Measurements from ENCODE around the gene MESD. TPM values are rescaled to one million over a fixed set of nuclear protein-coding genes. Genes with fewer than 3 reads are reported as not detected.
A peak's percentile ranks its signal among the peaks of the same experiment; 100 is the strongest.

MESD gene
- total RNA-seq, 6 experiments from 2014 or later, result 31.8 to 42.1 (median 38.3) TPM

DNA sequence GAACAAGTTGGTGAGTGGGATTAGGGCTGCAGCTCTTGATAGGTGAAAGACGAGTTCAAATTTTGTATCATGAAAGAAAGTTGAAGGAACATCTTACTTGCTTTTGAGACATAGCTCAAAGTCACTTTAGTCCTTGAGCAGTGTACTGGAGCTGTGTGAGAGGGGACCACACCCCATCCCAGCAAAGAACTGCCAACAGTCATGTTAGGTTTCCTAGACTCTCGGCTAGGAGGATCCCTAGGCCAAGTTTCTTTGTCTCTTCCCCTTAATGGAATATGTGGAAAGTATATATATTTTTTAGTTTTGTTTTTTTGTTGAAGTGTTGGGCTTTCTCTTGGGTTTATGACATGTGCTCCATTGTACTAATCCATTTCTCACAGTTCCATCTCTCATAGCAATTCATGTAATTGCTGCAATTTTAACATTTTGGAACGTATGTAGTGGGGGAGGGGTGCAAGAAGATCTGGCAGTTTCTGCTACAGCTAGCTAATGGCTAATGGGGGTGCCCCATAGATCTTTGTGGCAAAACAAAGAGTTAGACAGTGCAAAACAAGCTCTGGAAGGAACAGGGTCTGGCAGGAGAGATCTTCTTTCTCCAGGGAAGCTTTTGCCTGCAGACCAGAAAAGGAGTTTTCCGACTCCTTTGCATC, 36.2 kb upstream of the MESD start:
- H3K27ac Mint-ChIP-seq, result no peak overlapping the region
- H3K4me1 Mint-ChIP-seq (ENCODE audit: low read depth), result peaks cover 63% of the 10 kb centered on the region
- H3K4me3 Mint-ChIP-seq, result no peak overlapping the region
- H3K9me3 Mint-ChIP-seq, result peaks cover 12% of the 10 kb centered on the region
- peaks cover 17% of the 10 kb centered on the region for H3K36me3 Mint-ChIP-seq (ENCODE audit: low read depth)
- no peak for DNase-seq
- TF ChIP-seq CTCF (IDR thresholded peaks at IDR 0.05), result no peak
- peaks cover 2% of the 10 kb centered on the region; the same call in 1 of the 2 replicates for H3K27me3 Mint-ChIP-seq (ENCODE audit: insufficient read depth)

DNA sequence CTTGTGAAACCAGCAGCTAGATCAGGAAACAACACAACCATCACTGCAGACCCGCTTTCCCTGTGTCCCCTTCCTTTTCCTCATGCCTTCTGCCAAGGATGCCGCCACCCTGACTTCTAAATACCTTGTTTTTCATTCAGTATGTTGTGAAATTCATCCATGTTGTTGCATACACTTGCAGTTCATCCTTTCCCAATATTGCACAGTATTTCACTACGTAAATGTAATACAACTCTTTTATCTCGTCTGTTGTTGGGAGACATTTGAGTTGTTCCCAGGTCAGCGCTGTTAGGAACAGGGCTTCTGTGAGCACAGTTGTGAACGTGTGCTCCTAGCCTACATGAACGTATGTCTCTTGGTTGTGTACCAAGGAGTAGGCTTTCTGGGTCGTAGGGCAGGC, 35.3 kb upstream of the MESD start:
- peak overlapping the region; percentile 99 for H3K27ac Mint-ChIP-seq
- no peak for TF ChIP-seq CTCF (IDR thresholded peaks at IDR 0.05)
- H3K4me1 Mint-ChIP-seq (ENCODE audit: low read depth), result peaks cover 67% of the 10 kb centered on the region
- H3K9me3 Mint-ChIP-seq, result peaks cover 6% of the 10 kb centered on the region
- no peak for DNase-seq
- peaks cover 12% of the 10 kb centered on the region for H3K36me3 Mint-ChIP-seq (ENCODE audit: low read depth)
- no peak overlapping the region for H3K4me3 Mint-ChIP-seq
- peaks cover 2% of the 10 kb centered on the region for H3K27me3 Mint-ChIP-seq (ENCODE audit: insufficient read depth)

DNA sequence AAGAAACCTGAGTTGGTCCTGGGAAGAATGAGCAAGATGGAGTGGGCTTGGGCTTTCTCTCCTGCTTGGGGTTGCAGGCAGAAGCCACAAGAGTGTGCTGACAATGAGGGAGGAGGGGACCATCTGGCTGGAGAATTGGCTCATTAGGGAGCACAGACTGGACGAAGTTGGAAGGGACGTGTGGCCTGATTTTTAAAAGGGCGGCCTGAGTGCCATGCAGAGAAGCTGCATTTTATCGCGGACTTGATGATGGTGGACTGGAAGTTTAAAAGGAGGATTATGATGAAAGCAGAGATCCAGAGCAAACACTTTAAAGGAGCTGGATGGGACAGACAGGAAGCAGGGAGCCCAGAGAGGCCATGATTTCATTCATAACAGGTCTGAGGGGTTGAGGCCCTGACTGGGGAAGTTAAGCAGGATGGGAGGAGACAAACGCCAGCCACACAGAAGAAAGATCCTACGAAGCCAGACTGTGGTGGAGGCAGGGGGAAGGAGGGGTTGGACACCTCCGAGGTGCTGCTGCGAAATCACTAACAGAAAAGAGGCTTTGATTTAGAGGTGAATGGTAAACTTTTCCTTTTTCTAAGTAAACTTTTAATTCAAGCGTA, 34.8 kb upstream of the MESD start:
- H3K27ac Mint-ChIP-seq, result peak overlapping the region; percentile 99
- peaks cover 64% of the 10 kb centered on the region for H3K4me1 Mint-ChIP-seq (ENCODE audit: low read depth)
- peak overlapping the region; percentile 82 for H3K4me3 Mint-ChIP-seq
- no peaks in the 10 kb centered on the region; the same call in 1 of the 2 replicates for H3K27me3 Mint-ChIP-seq (ENCODE audit: insufficient read depth)
- no peak for DNase-seq
- no peak for TF ChIP-seq CTCF (IDR thresholded peaks at IDR 0.05)
- peaks cover under 1% of the 10 kb centered on the region; the same call in 1 of the 2 replicates for H3K9me3 Mint-ChIP-seq
- H3K36me3 Mint-ChIP-seq (ENCODE audit: low read depth), result peaks cover 6% of the 10 kb centered on the region

DNA sequence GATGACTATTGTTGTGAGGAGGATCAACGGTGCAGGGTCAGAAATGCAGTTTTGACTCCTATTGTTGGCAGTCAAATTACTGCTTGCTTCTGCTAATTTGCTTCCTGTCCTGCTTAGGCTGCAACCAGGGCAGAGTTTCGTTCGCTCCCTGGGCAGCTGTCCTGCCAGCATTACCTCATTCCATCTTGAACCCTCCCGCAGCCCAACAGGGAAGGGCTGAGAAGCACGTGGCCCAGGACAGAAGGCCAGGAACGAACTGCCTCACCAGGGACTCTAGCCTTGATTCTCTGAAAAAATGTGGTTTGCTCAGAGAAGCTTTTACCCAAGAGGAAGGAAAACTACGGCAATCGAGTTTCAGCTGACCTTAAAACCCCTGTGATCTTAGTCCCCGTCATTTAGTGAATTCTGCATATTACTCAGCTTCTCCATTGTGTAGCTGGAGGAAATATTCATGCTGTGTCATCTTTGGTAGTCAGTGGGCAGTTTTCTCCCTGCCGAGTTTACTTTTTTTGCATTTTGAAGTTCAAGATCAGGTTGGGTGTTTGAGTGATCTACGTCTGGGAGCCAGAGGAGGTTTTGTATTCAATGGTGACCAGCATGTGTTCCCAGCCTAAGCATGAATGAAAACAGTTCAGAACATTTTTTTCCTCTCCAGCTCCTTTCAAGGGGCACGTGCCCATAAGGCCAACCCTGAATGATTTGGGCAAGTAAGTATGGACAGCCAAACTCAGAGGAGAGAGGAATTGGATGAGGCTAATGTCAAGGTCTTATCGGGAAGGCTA, 34.1 kb upstream of the MESD start:
- Mint-ChIP-seq H3K9me3 (no peaks in the 10 kb centered on the region), H3K27ac (peak overlapping the region; percentile 99), H3K27me3 (ENCODE audit: insufficient read depth) (no peaks in the 10 kb centered on the region; the same call in 1 of the 2 replicates), H3K4me1 (ENCODE audit: low read depth) (peaks cover 57% of the 10 kb centered on the region), H3K4me3 (peak overlapping the region; percentile 82), H3K36me3 (ENCODE audit: low read depth) (peaks cover 6% of the 10 kb centered on the region; the same call in 1 of the 2 replicates)
- TF ChIP-seq CTCF (IDR thresholded peaks at IDR 0.05), result no peak
- DNase-seq, result peak; percentile 79

- Mint-ChIP-seq H3K4me1 (ENCODE audit: low read depth) (peaks cover 34% of the 10 kb centered on the region), H3K27ac (no peak overlapping the region), H3K27me3 (ENCODE audit: insufficient read depth) (no peaks in the 10 kb centered on the region; the same call in 1 of the 2 replicates), H3K9me3 (no peaks in the 10 kb centered on the region), H3K36me3 (ENCODE audit: low read depth) (peaks cover 6% of the 10 kb centered on the region; the same call in 1 of the 2 replicates), H3K4me3 (no peak overlapping the region)
- no peak for DNase-seq
- no peak for TF ChIP-seq CTCF (IDR thresholded peaks at IDR 0.05)
These were observed 31.7 kb upstream of the MESD start for GRCh38 chr15:81021321-81021720.
